Astrocyte (in vitro differentiated cells and primary cell): ENCODE results near the gene TNFRSF12A. TPM values are rescaled to one million over a fixed set of nuclear protein-coding genes. Genes with fewer than 3 reads are reported as not detected.

Experiments used
- DNase-seq: peaks from one replicate; pipeline ENCODE4 v3.0.0-alpha.2; 2010; ENCODE audit warnings: low read depth
- FAIRE-seq: peaks from 2 replicates; lab custom pipeline; 2011; peaks lifted over from hg19 to GRCh38; lab: Jason Lieb, UNC
- H2AFZ ChIP-seq: 2 replicates; pipeline ENCODE4 v1.6.0; 2012; ENCODE audit warnings: low read depth, low read length, inconsistent platforms
- H3K27ac ChIP-seq: 2 replicates; pipeline ENCODE4 v1.5.1; 2011; ENCODE audit warnings: low read depth, low read length, inconsistent platforms
- H3K27me3 ChIP-seq: 2 replicates; pipeline ENCODE4 v1.6.0; 2011; ENCODE audit warnings: low read length, inconsistent platforms; ENCODE audit not compliant: insufficient read depth
- H3K36me3 ChIP-seq: 2 replicates; pipeline ENCODE4 v1.5.1; 2011; ENCODE audit warnings: low read length, inconsistent platforms; ENCODE audit not compliant: insufficient read depth
- H3K4me1 ChIP-seq: 2 replicates; pipeline ENCODE4 v1.5.1; 2011; ENCODE audit warnings: low read length, inconsistent platforms; ENCODE audit not compliant: insufficient read depth
- H3K4me2 ChIP-seq: 2 replicates; pipeline ENCODE4 v1.6.0; 2012; ENCODE audit warnings: low read length, inconsistent platforms
- H3K4me3 ChIP-seq: 2 replicates; pipeline ENCODE4 v1.5.1; 2011; ENCODE audit warnings: low read depth, mild to moderate bottlenecking, low read length, inconsistent platforms; ENCODE audit not compliant: insufficient read depth
- H3K79me2 ChIP-seq: 2 replicates; pipeline ENCODE4 v1.6.0; 2012; ENCODE audit warnings: mild to moderate bottlenecking, low read length, inconsistent platforms; ENCODE audit not compliant: insufficient read depth
- H3K9ac ChIP-seq: 2 replicates; pipeline ENCODE4 v1.6.0; 2012; ENCODE audit warnings: mild to moderate bottlenecking, low read length, inconsistent platforms
- H3K9me3 ChIP-seq: 2 replicates; pipeline ENCODE4 v1.5.1; 2012; ENCODE audit warnings: low read depth, mild to moderate bottlenecking, low read length, inconsistent platforms; ENCODE audit not compliant: insufficient read depth
- H4K20me1 ChIP-seq: 2 replicates; pipeline ENCODE4 v1.6.0; 2012; ENCODE audit warnings: low read length, inconsistent platforms; ENCODE audit not compliant: insufficient read depth
- H3K27ac Mint-ChIP-seq: one replicate; pipeline ENCODE4 v1.8.0; 2021; ENCODE audit warnings: mild to moderate bottlenecking, mixed read lengths; ENCODE audit not compliant: unreplicated experiment
- H3K27me3 Mint-ChIP-seq: one replicate; pipeline ENCODE4 v1.8.0; 2021; ENCODE audit warnings: low read depth, mixed read lengths; ENCODE audit not compliant: unreplicated experiment
- H3K36me3 Mint-ChIP-seq: one replicate; pipeline ENCODE4 v1.8.0; 2021; ENCODE audit warnings: low read depth, mixed read lengths; ENCODE audit not compliant: unreplicated experiment
- H3K4me1 Mint-ChIP-seq: one replicate; pipeline ENCODE4 v1.8.0; 2021; ENCODE audit warnings: low read depth, mixed read lengths; ENCODE audit not compliant: unreplicated experiment
- H3K4me3 Mint-ChIP-seq: one replicate; pipeline ENCODE4 v1.8.0; 2021; ENCODE audit warnings: mild to moderate bottlenecking, moderate library complexity, mixed read lengths; ENCODE audit not compliant: unreplicated experiment
- H3K9me3 Mint-ChIP-seq: one replicate; pipeline ENCODE4 v1.8.0; 2021; ENCODE audit warnings: mild to moderate bottlenecking, mixed read lengths; ENCODE audit not compliant: unreplicated experiment
- EZH2 ChIP-seq: IDR thresholded peaks from 2 replicates; pipeline ENCODE4 v1.6.1; 2012; ENCODE audit warnings: mild to moderate bottlenecking, low read length, inconsistent platforms; ENCODE audit not compliant: insufficient read depth
- total RNA-seq: library from RNA; stranded (reverse); gene quantifications from 2 replicates; pipeline ENCODE4 v1.2.1, GENCODE V29; 2021
- TF ChIP-seq, protein P1 (sequence below): IDR thresholded peaks from 2 replicates; pipeline ENCODE4 v1.5.1; 2011; ENCODE audit warnings: low read depth, mild to moderate bottlenecking, inconsistent platforms, low read length, moderate library complexity; ENCODE audit not compliant: insufficient read depth

The TNFRSF12A gene
- total RNA-seq, 1 donor from 2014 or later = 262 TPM

DNA sequence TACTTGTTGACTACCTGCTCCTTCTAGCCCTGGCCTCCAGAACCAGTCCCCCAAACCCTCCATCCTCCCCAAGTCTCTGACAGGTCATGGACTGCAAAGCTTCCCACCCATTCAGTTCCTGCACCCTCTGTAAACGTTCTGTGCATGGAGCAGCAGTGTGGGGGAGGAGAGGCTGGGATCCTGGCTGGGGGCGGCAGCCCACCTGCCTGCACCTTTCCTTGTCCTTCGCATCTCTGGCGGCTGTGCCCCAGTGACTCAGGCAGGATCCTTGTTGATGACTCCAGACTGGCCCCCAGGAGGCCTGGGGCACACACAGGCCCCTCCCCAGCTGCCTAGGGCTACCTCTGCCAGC, 38.3 kb upstream of the TNFRSF12A start:
- H3K27ac Mint-ChIP-seq = no peak overlapping the region
- H3K9me3 ChIP-seq = no peaks in the 10 kb centered on the region
- H3K36me3 Mint-ChIP-seq = no peaks in the 10 kb centered on the region
- H3K36me3 ChIP-seq = no peaks in the 10 kb centered on the region
- no peak overlapping the region for H3K9ac ChIP-seq
- H3K9me3 Mint-ChIP-seq = no peaks in the 10 kb centered on the region
- TF ChIP-seq EZH2 = no peak
- TF ChIP-seq, protein P1, sequence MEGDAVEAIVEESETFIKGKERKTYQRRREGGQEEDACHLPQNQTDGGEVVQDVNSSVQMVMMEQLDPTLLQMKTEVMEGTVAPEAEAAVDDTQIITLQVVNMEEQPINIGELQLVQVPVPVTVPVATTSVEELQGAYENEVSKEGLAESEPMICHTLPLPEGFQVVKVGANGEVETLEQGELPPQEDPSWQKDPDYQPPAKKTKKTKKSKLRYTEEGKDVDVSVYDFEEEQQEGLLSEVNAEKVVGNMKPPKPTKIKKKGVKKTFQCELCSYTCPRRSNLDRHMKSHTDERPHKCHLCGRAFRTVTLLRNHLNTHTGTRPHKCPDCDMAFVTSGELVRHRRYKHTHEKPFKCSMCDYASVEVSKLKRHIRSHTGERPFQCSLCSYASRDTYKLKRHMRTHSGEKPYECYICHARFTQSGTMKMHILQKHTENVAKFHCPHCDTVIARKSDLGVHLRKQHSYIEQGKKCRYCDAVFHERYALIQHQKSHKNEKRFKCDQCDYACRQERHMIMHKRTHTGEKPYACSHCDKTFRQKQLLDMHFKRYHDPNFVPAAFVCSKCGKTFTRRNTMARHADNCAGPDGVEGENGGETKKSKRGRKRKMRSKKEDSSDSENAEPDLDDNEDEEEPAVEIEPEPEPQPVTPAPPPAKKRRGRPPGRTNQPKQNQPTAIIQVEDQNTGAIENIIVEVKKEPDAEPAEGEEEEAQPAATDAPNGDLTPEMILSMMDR = no peak
- H3K4me2 ChIP-seq = no peak overlapping the region
- H3K4me1 ChIP-seq = peaks cover 17% of the 10 kb centered on the region
- H3K4me3 ChIP-seq = no peak overlapping the region
- H3K79me2 ChIP-seq = peaks cover 6% of the 10 kb centered on the region
- H3K27ac ChIP-seq = no peak overlapping the region
- no peaks in the 10 kb centered on the region for H3K27me3 ChIP-seq
- H4K20me1 ChIP-seq = no peaks in the 10 kb centered on the region
- peaks cover 3% of the 10 kb centered on the region for H3K4me1 Mint-ChIP-seq
- FAIRE-seq = no peak
- H2AFZ ChIP-seq = no peak overlapping the region
- peak overlapping the region; percentile 83 for H3K4me3 Mint-ChIP-seq
- DNase-seq = no peak
- peaks cover 14% of the 10 kb centered on the region for H3K27me3 Mint-ChIP-seq

DNA sequence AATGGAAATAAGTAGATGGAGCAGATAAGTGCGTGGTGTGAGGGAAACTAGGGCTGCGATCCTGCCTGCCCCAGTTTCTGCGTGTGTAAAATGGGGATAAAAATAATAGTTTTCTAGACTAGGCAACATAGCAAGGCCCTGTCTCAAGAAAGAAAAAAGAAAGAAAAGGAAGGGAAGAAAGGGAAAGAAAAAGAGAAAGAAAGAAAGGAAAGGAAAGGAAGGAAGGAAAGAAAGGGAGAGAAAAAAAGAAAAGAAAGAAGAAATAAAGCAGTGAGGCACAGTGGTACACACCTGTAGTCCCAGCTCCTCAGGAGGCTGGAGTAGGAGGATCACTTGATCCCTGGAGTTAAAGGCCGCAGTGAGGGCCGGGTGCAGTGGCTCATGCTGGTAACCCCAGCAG, 37.8 kb upstream of the TNFRSF12A start:
- H3K4me1 Mint-ChIP-seq = peaks cover 3% of the 10 kb centered on the region
- Histone ChIP-seq H3K36me3 (no peaks in the 10 kb centered on the region), H2AFZ (no peak overlapping the region), H3K79me2 (peaks cover 6% of the 10 kb centered on the region), H3K4me3 (no peak overlapping the region), H3K9ac (no peak overlapping the region), H3K4me2 (no peak overlapping the region), H3K27me3 (no peaks in the 10 kb centered on the region), H4K20me1 (no peaks in the 10 kb centered on the region), H3K4me1 (peaks cover 17% of the 10 kb centered on the region), H3K9me3 (no peaks in the 10 kb centered on the region), H3K27ac (no peak overlapping the region)
- peak overlapping the region; percentile 18 for H3K27ac Mint-ChIP-seq
- H3K27me3 Mint-ChIP-seq = peaks cover 13% of the 10 kb centered on the region
- TF ChIP-seq EZH2 = no peak
- TF ChIP-seq, protein P1 = no peak
- H3K36me3 Mint-ChIP-seq = no peaks in the 10 kb centered on the region
- no peaks in the 10 kb centered on the region for H3K9me3 Mint-ChIP-seq
- FAIRE-seq = no peak
- no peak for DNase-seq
- H3K4me3 Mint-ChIP-seq = peak overlapping the region; percentile 60

DNA sequence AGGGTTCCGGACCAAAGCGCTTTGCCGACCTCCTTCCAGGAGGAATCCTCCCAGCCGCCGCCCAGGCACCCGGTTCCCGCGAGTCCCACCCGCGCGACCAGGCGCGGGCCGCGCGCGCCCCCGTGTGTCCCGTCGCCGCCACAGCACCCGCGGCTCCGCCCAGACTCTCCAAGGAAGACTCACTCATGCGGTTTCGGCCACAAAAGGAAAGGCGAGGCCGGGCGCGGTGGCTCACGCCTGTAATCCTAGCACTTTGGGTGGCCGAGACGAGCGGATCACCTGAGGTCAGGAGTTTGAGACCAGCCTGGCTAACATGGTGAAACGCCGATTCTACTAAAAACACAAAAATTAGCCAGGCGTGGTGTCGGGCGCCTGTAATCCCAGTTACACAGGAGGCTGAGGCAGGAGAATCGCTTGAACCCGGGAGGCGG, 36.4 kb upstream of the TNFRSF12A start:
- Histone ChIP-seq H3K4me2 (peak overlapping the region; percentile 69), H4K20me1 (no peaks in the 10 kb centered on the region), H3K27me3 (no peaks in the 10 kb centered on the region), H3K4me3 (no peak overlapping the region), H3K79me2 (peaks cover 6% of the 10 kb centered on the region), H3K9ac (peak overlapping the region; percentile 9), H3K27ac (no peak overlapping the region), H3K36me3 (no peaks in the 10 kb centered on the region), H3K4me1 (peaks cover 17% of the 10 kb centered on the region), H3K9me3 (no peaks in the 10 kb centered on the region), H2AFZ (peak overlapping the region; percentile 73)
- Mint-ChIP-seq H3K9me3 (no peaks in the 10 kb centered on the region), H3K36me3 (no peaks in the 10 kb centered on the region), H3K4me3 (peak overlapping the region; percentile 40), H3K27ac (no peak overlapping the region), H3K4me1 (peaks cover 3% of the 10 kb centered on the region), H3K27me3 (peaks cover 10% of the 10 kb centered on the region)
- DNase-seq (peak; percentile 50), FAIRE-seq (no peak)
- TF ChIP-seq EZH2 = no peak
- TF ChIP-seq, protein P1 = peak; percentile 61
